Suprapubic skin (tissue), 4 donors: ENCODE results near the gene LUC7L. TPM values are rescaled to one million over a fixed set of nuclear protein-coding genes. Genes with fewer than 3 reads are reported as not detected.
"Not testable (repeated sequence)": the region's sequence is repeated elsewhere in the genome, so short reads cannot be mapped to it uniquely, and the experiment has no call there.

Experiments used
- DNase-seq, 2 donors: peaks; one replicate each; pipeline ENCODE4 v3.0.0-alpha.2; 2019; ENCODE audit warnings: low spot score in 2 of 2
- H3K27ac ChIP-seq: fragments of 200-600 bp; sonication (generic); one replicate; pipeline ENCODE4 v1.5.1; 2019
- H3K27me3 ChIP-seq: fragments of 200-600 bp; sonication (generic); one replicate; pipeline ENCODE4 v1.5.1; 2019
- H3K36me3 ChIP-seq: fragments of 200-600 bp; sonication (generic); one replicate; pipeline ENCODE4 v1.5.1; 2019
- H3K4me1 ChIP-seq: fragments of 200-600 bp; sonication (generic); one replicate; pipeline ENCODE4 v1.5.1; 2019
- H3K4me3 ChIP-seq: fragments of 200-600 bp; sonication (generic); one replicate; pipeline ENCODE4 v1.5.1; 2019; ENCODE audit warnings: mild to moderate bottlenecking
- H3K9me3 ChIP-seq: fragments of 200-600 bp; sonication (generic); one replicate; pipeline ENCODE4 v1.5.1; 2019
- EP300 ChIP-seq: sonication (generic); formaldehyde crosslinking; IDR thresholded peaks from one replicate; pipeline ENCODE4 v1.6.1; 2017; ENCODE audit warnings: antibody characterized with exemption
- POLR2A ChIP-seq, 2 donors: fragments of 450-650 bp; IDR thresholded peaks; one replicate each; pipeline ENCODE4 v1.6.1; 2017; ENCODE audit warnings: antibody characterized with exemption in 2 of 2, mild to moderate bottlenecking in 2 of 2, moderate library complexity in 2 of 2
- POLR2AphosphoS5 ChIP-seq, 3 donors: sonication (generic); formaldehyde crosslinking; IDR thresholded peaks; one replicate each; pipeline ENCODE4 v1.6.1; 2017; ENCODE audit warnings: antibody characterized with exemption in 3 of 3
- WGBS: methylation state at CpG from one replicate; pipeline ENCODE4 v1.1.5; 2018; 5-methylcytosine and 5-hydroxymethylcytosine counted together
- total RNA-seq, 4 donors: library from RNA; depleted of rRNA; stranded (reverse); fragments of >200 nt; gene quantifications; one replicate each; pipeline ENCODE4 v1.1.0, GENCODE V29; 2016
- TF ChIP-seq, protein P1 (sequence below), 2 donors: fragments of 200-600 bp in 1 of 2; fragments of 450-650 bp in 1 of 2; sonication (generic) in 1 of 2; IDR thresholded peaks; one replicate each; pipeline ENCODE4 v1.5.1; 2016 to 2019; ENCODE audit warnings: antibody characterized with exemption in 2 of 2, mild to moderate bottlenecking in 1 of 2, moderate library complexity in 1 of 2

LUC7L gene
- total RNA-seq, 4 donors from 2014 or later = 47.6 to 206 (median 59.5) TPM

DNA sequence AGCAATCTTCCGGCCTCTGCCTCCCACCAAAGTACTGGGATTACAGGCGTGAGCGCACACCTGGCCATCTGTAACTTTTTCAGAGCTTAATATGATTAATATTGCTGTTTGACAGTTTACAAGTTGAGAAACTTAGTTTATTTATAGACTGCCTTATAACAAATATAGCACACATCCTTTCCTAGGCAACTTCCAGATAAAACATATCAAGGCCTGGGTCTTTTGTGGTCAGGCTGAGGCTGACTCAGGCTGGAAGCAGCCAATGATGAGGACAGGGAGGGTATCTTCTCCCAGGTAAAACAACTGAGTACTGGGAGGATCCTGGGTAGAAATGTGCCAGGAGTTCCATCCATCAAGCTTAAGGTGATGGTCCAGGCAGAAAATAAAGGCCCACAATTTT is 16.2 kb downstream of the LUC7L start:
- Histone ChIP-seq H3K27me3 (no peaks in the 10 kb centered on the region), H3K36me3 (peaks cover 96% of the 10 kb centered on the region), H3K27ac (no peak overlapping the region), H3K4me3 (no peak overlapping the region), H3K4me1 (no peaks in the 10 kb centered on the region), H3K9me3 (no peaks in the 10 kb centered on the region)
- TF ChIP-seq, protein P1, sequence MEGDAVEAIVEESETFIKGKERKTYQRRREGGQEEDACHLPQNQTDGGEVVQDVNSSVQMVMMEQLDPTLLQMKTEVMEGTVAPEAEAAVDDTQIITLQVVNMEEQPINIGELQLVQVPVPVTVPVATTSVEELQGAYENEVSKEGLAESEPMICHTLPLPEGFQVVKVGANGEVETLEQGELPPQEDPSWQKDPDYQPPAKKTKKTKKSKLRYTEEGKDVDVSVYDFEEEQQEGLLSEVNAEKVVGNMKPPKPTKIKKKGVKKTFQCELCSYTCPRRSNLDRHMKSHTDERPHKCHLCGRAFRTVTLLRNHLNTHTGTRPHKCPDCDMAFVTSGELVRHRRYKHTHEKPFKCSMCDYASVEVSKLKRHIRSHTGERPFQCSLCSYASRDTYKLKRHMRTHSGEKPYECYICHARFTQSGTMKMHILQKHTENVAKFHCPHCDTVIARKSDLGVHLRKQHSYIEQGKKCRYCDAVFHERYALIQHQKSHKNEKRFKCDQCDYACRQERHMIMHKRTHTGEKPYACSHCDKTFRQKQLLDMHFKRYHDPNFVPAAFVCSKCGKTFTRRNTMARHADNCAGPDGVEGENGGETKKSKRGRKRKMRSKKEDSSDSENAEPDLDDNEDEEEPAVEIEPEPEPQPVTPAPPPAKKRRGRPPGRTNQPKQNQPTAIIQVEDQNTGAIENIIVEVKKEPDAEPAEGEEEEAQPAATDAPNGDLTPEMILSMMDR (IDR thresholded peaks at IDR 0.05) = no peak
- TF ChIP-seq EP300 (no peak), POLR2AphosphoS5 (IDR thresholded peaks at IDR 0.05) (no peak), POLR2A (IDR thresholded peaks at IDR 0.05) (no peak)
- no peak for DNase-seq
- WGBS = 90% methylated on average over 3 of the region's 3 CpGs

- not testable (repeated sequence) for H3K9me3 ChIP-seq, H3K27ac ChIP-seq, DNase-seq, H3K4me1 ChIP-seq, H3K27me3 ChIP-seq, H3K4me3 ChIP-seq
- H3K36me3 ChIP-seq = peaks cover 94% of the 10 kb centered on the region
- WGBS = 87% methylated on average over 12 of the region's 14 CpGs
Observed at GRCh38 chr16:211631-212180, 17.5 kb downstream of the LUC7L start.

DNA sequence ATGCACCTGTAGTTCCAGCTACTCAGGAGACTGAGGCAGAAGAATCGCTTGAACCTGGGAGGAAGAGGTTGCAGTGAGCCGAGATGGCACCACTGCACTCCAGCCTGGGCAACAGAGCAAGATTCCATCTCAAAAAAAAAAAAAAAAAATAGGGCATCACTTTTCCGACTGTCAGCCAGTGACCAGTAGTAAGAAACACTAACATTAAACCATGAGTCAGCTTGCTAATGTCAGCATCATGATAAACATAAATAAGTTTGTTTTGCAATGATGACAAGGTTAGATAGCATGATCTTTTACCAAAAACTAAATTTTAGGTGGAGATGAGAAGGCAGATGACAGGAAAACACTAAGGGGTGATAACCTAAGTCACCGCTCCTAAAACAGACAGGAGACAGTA is 19.9 kb downstream of the LUC7L start:
- not testable (repeated sequence) for H3K27me3 ChIP-seq, H3K27ac ChIP-seq, H3K9me3 ChIP-seq, H3K4me3 ChIP-seq, H3K4me1 ChIP-seq, DNase-seq
- 95% methylated on average over 4 of the region's 4 CpGs for WGBS
- peaks cover 93% of the 10 kb centered on the region for H3K36me3 ChIP-seq

- not testable (repeated sequence) for H3K9me3 ChIP-seq, H3K27me3 ChIP-seq, H3K4me1 ChIP-seq, H3K4me3 ChIP-seq, H3K27ac ChIP-seq, DNase-seq
- H3K36me3 ChIP-seq = peaks cover 90% of the 10 kb centered on the region
- WGBS = 88% methylated on average over 9 of the region's 9 CpGs
Observed at GRCh38 chr16:204046-204445, 25.2 kb downstream of the LUC7L start.

- Histone ChIP-seq H3K9me3 (no peaks in the 10 kb centered on the region), H3K27ac (no peak overlapping the region), H3K27me3 (no peaks in the 10 kb centered on the region), H3K36me3 (peaks cover 90% of the 10 kb centered on the region), H3K4me1 (no peaks in the 10 kb centered on the region), H3K4me3 (no peak overlapping the region)
- TF ChIP-seq, protein P1 (IDR thresholded peaks at IDR 0.05) = no peak
- TF ChIP-seq POLR2AphosphoS5 (IDR thresholded peaks at IDR 0.05) = no peak
- no peak for TF ChIP-seq POLR2A (IDR thresholded peaks at IDR 0.05)
- TF ChIP-seq EP300 = no peak
- 94% methylated on average over 4 of the region's 4 CpGs for WGBS
- no peak for DNase-seq
Observed at GRCh38 chr16:203246-203645, 26.0 kb downstream of the LUC7L start.

- Histone ChIP-seq H3K27me3 (no peaks in the 10 kb centered on the region), H3K4me3 (no peak overlapping the region), H3K27ac (no peak overlapping the region), H3K36me3 (peaks cover 94% of the 10 kb centered on the region), H3K9me3 (no peaks in the 10 kb centered on the region), H3K4me1 (no peaks in the 10 kb centered on the region)
- TF ChIP-seq, protein P1 (IDR thresholded peaks at IDR 0.05) = no peak
- TF ChIP-seq POLR2A (IDR thresholded peaks at IDR 0.05) (no peak), POLR2AphosphoS5 (IDR thresholded peaks at IDR 0.05) (no peak), EP300 (no peak)
- DNase-seq = no peak
- 98% methylated on average over 5 of the region's 5 CpGs for WGBS
Observed at GRCh38 chr16:200388-200787, 28.9 kb downstream of the LUC7L start.

DNA sequence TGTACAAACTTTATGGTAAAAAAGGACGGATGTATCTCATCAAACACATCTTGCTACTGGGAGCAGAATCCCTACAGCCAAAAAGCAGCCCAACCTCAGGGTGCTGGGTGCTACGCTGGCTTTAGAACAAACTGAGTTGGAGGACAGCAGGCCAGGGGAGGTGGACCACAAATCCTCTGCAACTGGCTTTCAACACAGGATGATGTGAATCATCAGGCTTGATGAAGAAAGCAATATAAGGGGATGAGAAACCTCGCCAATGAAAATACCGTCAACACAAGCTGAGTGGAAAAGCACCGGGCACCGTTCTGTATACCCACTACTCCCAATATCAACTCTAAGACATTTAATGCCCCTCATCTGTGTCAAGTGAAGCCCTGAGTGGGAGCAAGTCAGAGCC is 34.7 kb downstream of the LUC7L start:
- WGBS = 91% methylated on average over 6 of the region's 6 CpGs
- TF ChIP-seq EP300 = no peak
- no peak for TF ChIP-seq POLR2A (IDR thresholded peaks at IDR 0.05)
- TF ChIP-seq POLR2AphosphoS5 (IDR thresholded peaks at IDR 0.05) = no peak
- TF ChIP-seq, protein P1 (IDR thresholded peaks at IDR 0.05) = no peak
- peaks cover 100% of the 10 kb centered on the region for H3K36me3 ChIP-seq

More for the DNA sequence above, 34.7 kb downstream of the LUC7L start:
- DNase-seq = no peak
- Histone ChIP-seq H3K27ac (no peak overlapping the region), H3K9me3 (no peaks in the 10 kb centered on the region), H3K4me1 (no peaks in the 10 kb centered on the region), H3K27me3 (no peaks in the 10 kb centered on the region), H3K4me3 (no peak overlapping the region)
